K562 (cell line): ENCODE results near the gene NDUFAF5. TPM values are rescaled to one million over a fixed set of nuclear protein-coding genes. Genes with fewer than 3 reads are reported as not detected.

Experiments
- CTCF ChIP-seq, 3 experiments: IDR thresholded peaks in 2 of 3; conservative IDR thresholded peaks in 1 of 3; 2 replicates each; pipeline ENCODE4 v1.5.1; 2011 to 2012; ENCODE audit warnings: low read length in 3 of 3, mild to moderate bottlenecking in 3 of 3, control low read depth in 2 of 3, improper control_type of control experiment in 1 of 3, inconsistent platforms in 1 of 3, low read depth in 1 of 3, mixed read lengths in 1 of 3, moderate library complexity in 1 of 3; ENCODE audit not compliant: insufficient read depth in 2 of 3
- REST ChIP-seq, 2 experiments: fragments of 450-650 bp; formaldehyde crosslinking in 1 of 2; IDR thresholded peaks; 2 replicates each; pipeline versions ENCODE4 v1.4.0 to v1.6.1; 2014 to 2020; ENCODE audit warnings: mild to moderate bottlenecking in 2 of 2, borderline replicate concordance in 1 of 2, low read depth in 1 of 2
- polyA plus RNA-seq, 8 experiments: library from polyadenylated mRNA; depleted of rRNA in 4 of 8; stranded (reverse) in 5 of 8; unstranded in 3 of 8; fragments of >200 nt; fragmentation: Nextera tagmentation in 2 of 8; fragmentation: Illumina TruSeq in 1 of 8; extraction: Ambion mirVana in 2 of 8; extraction: Trizol in 1 of 8; gene quantifications; 2 replicates each; pipeline versions ENCODE4 v1.2.1 to v1.2.3, GENCODE V29; 2011 to 2014; ENCODE audit warnings: inconsistent platforms in 1 of 8, missing spikeins in 1 of 8
- total RNA-seq, 7 experiments: library from RNA; depleted of rRNA in 6 of 7; stranded (reverse); fragments of >200 nt in 6 of 7; fragmentation: Illumina TruSeq in 2 of 7; extraction: Trizol in 2 of 7; gene quantifications; 2 replicates each; pipeline versions ENCODE4 v1.2.1 to v1.2.3, GENCODE V29; 2011 to 2021; ENCODE audit warnings: low replicate concordance in 1 of 7

Gene NDUFAF5
- total and polyA plus RNA-seq, 9 of the 15 experiments (the other 6 are each of a cell fraction or from before 2014, with no cell fraction given): 17.2 to 33.1 (median 27.3) TPM

GRCh38 chr20:13819885-13820645 is 35.2 kb downstream of the NDUFAF5 start (continued):
- TF ChIP-seq REST (IDR thresholded peaks at IDR 0.05; ENCODE audit: borderline replicate concordance): peak; percentile 18; the same call in 1 of the 2 replicates
- no peak for TF ChIP-seq REST (CRISPR knock-in tag; IDR thresholded peaks at IDR 0.05; ENCODE audit: low read depth)
- peak in 2 of 3 experiments; percentile 31 to 53; a peak in 4 of 6 replicates for TF ChIP-seq CTCF (IDR thresholded peaks at IDR 0.05 in 2 of 3, conservative IDR thresholded peaks at IDR 0.05 in 1 of 3; ENCODE audit: insufficient read depth in 2 of 3, low read depth in 1 of 3, low read length in 3 of 3)
- TF ChIP-seq, all 486 proteins: peak for 4
